HCT116 (cell line): ENCODE results near the gene APBB1IP. TPM values are rescaled to one million over a fixed set of nuclear protein-coding genes. Genes with fewer than 3 reads are reported as not detected.

Experiments used
- ATAC-seq: fragments of 200-7000 bp; cut with Tn5 transposase; 2 replicates; pipeline ENCODE4 v1.9.1; 2020; ENCODE audit warnings: mild to moderate bottlenecking, moderate library complexity
- BruUV-seq: library from RNA; stranded (reverse); fragments of 400-500 nt; replicated peaks from 2 replicates; lab custom pipeline; 2021; lab: Mats Ljungman, UMichigan
- CTCF ChIA-PET: fragments of 300-600 bp; sonication (Branson Sonifier 250); formaldehyde crosslinking; loops from one replicate; lab custom pipeline; 2021; ENCODE audit warnings: antibody characterized with exemption; lab: Charles Lee
- POLR2A ChIA-PET: fragments of 300-600, 350-600 bp; sonication (Branson Sonifier 250); formaldehyde crosslinking; loops from one replicate; lab custom pipeline; 2021; ENCODE audit warnings: antibody characterized with exemption; lab: Charles Lee
- RAD21 ChIA-PET, 2 experiments: fragments of 300-600 bp; sonication (Branson Sonifier 250); formaldehyde crosslinking; loops; one replicate each; lab custom pipeline; 2023; ENCODE audit warnings: low total read pairs in 2 of 2; ENCODE audit not compliant: uncharacterized antibody in 2 of 2, unreplicated experiment in 2 of 2, low non-redundant PET in 1 of 2; lab: Charles Lee
- DNase-seq: peaks from one replicate; pipeline ENCODE4 v3.0.0-alpha.2; 2010; ENCODE audit warnings: low read depth, low spot score
- H2AFZ ChIP-seq: fragments of 200-600 bp; shearing (Covaris generic), sonication (generic); 2 replicates; pipeline ENCODE4 v1.6.1; 2017; ENCODE audit warnings: low read depth, mixed run types, mixed read lengths, antibody characterized with exemption, low read length; ENCODE audit not compliant: poor library complexity, severe bottlenecking
- H3K27ac ChIP-seq: 2 replicates; pipeline ENCODE4 v1.5.1; 2012; ENCODE audit warnings: low read depth, low read length
- H3K27me3 ChIP-seq: fragments of 200-600 bp; sonication (generic); 2 replicates; pipeline ENCODE4 v1.6.1; 2016; ENCODE audit warnings: mixed run types, low read length, mixed read lengths; ENCODE audit not compliant: insufficient read depth
- H3K36me3 ChIP-seq, 2 experiments: fragments of 200-500 bp in 1 of 2; fragments of 200-600 bp in 1 of 2; sonication (Bioruptor generic) in 1 of 2; sonication (generic) in 1 of 2; 2 replicates each; pipeline versions ENCODE4 v1.5.1 to v1.6.1; 2014 to 2016; ENCODE audit warnings: low read length in 2 of 2, inconsistent platforms in 1 of 2, mixed read lengths in 1 of 2, mixed run types in 1 of 2; ENCODE audit not compliant: insufficient read depth in 2 of 2, control insufficient read depth in 1 of 2
- H3K4me1 ChIP-seq, 2 experiments: fragments of 200-600 bp in 1 of 2; sonication (generic) in 1 of 2; 2 replicates each; pipeline versions ENCODE4 v1.5.1 to v1.6.1; 2012 to 2017; ENCODE audit warnings: low read length in 2 of 2, inconsistent platforms in 1 of 2, mild to moderate bottlenecking in 1 of 2, mixed read lengths in 1 of 2, mixed run types in 1 of 2, moderate library complexity in 1 of 2; ENCODE audit not compliant: insufficient read depth in 2 of 2, control insufficient read depth in 1 of 2
- H3K4me2 ChIP-seq: fragments of 200-600 bp; sonication (generic); 2 replicates; pipeline ENCODE4 v1.6.1; 2017; ENCODE audit warnings: mixed run types, low read length, mixed read lengths
- H3K4me3 ChIP-seq, 2 experiments: fragments of 200-600 bp in 1 of 2; sonication (generic) in 1 of 2; replicated peaks in 1 of 2; 2 replicates each; pipeline ENCODE4 v1.5.1; 2011 to 2016; ENCODE audit warnings: low read length in 2 of 2, control low read depth in 1 of 2, low read depth in 1 of 2, mild to moderate bottlenecking in 1 of 2, mixed read lengths in 1 of 2, mixed run types in 1 of 2
- H3K79me2 ChIP-seq: fragments of 200-600 bp; sonication (generic); 2 replicates; pipeline ENCODE4 v1.6.1; 2017; ENCODE audit warnings: mild to moderate bottlenecking, mixed run types, low read length, moderate library complexity, mixed read lengths; ENCODE audit not compliant: insufficient read depth
- H3K9ac ChIP-seq: fragments of 200-600 bp; sonication (generic); 2 replicates; pipeline ENCODE4 v1.6.1; 2016; ENCODE audit warnings: low read length, mixed read lengths
- H3K9me2 ChIP-seq: fragments of 200-600 bp; sonication (generic), shearing (Covaris generic); 2 replicates; pipeline ENCODE4 v1.6.1; 2017; ENCODE audit warnings: mixed run types, mild to moderate bottlenecking, moderate library complexity; ENCODE audit not compliant: insufficient read depth
- H3K9me3 ChIP-seq, 2 experiments: fragments of 200-500 bp in 1 of 2; fragments of 200-600 bp in 1 of 2; sonication (Bioruptor generic) in 1 of 2; sonication (generic) in 1 of 2; 2 replicates each; pipeline ENCODE4 v1.6.1; 2014 to 2017; ENCODE audit warnings: low read length in 2 of 2, mixed read lengths in 2 of 2, inconsistent platforms in 1 of 2, low read depth in 1 of 2, mild to moderate bottlenecking in 1 of 2, mixed run types in 1 of 2, moderate library complexity in 1 of 2; ENCODE audit not compliant: control insufficient read depth in 1 of 2, insufficient read depth in 1 of 2
- H4K20me1 ChIP-seq: fragments of 200-600 bp; sonication (generic), shearing (Covaris generic); 2 replicates; pipeline ENCODE4 v1.6.1; 2017; ENCODE audit warnings: mixed run types, mild to moderate bottlenecking, moderate library complexity; ENCODE audit not compliant: insufficient read depth
- ATF3 ChIP-seq: IDR thresholded peaks from 2 replicates; pipeline ENCODE4 v1.6.1; 2012
- CBX3 ChIP-seq: IDR thresholded peaks from 2 replicates; pipeline ENCODE4 v1.6.1; 2012; ENCODE audit warnings: low read depth
- CEBPB ChIP-seq: IDR thresholded peaks from 2 replicates; pipeline ENCODE4 v1.6.1; 2012; ENCODE audit warnings: low read depth
- EGR1 ChIP-seq: IDR thresholded peaks from 2 replicates; pipeline ENCODE4 v1.6.1; 2012; ENCODE audit warnings: low read depth
- ELF1 ChIP-seq: IDR thresholded peaks from 2 replicates; pipeline ENCODE4 v1.6.1; 2012; ENCODE audit warnings: low read depth, borderline replicate concordance
- FOSL1 ChIP-seq: IDR thresholded peaks from 2 replicates; pipeline ENCODE4 v1.6.1; 2012; ENCODE audit warnings: low read depth
- JUND ChIP-seq: IDR thresholded peaks from 2 replicates; pipeline ENCODE4 v1.6.1; 2012
- MAX ChIP-seq: IDR thresholded peaks from 2 replicates; pipeline ENCODE4 v1.6.1; 2012
- POLR2A ChIP-seq: IDR thresholded peaks from 2 replicates; pipeline ENCODE4 v1.7.0; 2011; ENCODE audit warnings: borderline replicate concordance; ENCODE audit not compliant: insufficient read depth, insufficient read length; ENCODE audit errors: extremely low read depth
- POLR2AphosphoS5 ChIP-seq: IDR thresholded peaks from 2 replicates; pipeline ENCODE4 v1.6.1; 2011; ENCODE audit warnings: mild to moderate bottlenecking, low read depth, low read length, moderate library complexity
- RAD21 ChIP-seq: IDR thresholded peaks from 2 replicates; pipeline ENCODE4 v1.6.1; 2012; ENCODE audit warnings: low read depth, mild to moderate bottlenecking
- SIN3A ChIP-seq: IDR thresholded peaks from 2 replicates; pipeline ENCODE4 v1.6.1; 2012; ENCODE audit warnings: low read depth
- SRF ChIP-seq: IDR thresholded peaks from 2 replicates; pipeline ENCODE4 v1.6.1; 2012; ENCODE audit warnings: low read depth
- TCF7L2 ChIP-seq: IDR thresholded peaks from 2 replicates; pipeline ENCODE4 v1.7.0; 2011; ENCODE audit warnings: borderline replicate concordance, inconsistent platforms; ENCODE audit not compliant: insufficient read depth, insufficient read length; ENCODE audit errors: extremely low read depth
- YY1 ChIP-seq: IDR thresholded peaks from 2 replicates; pipeline ENCODE4 v1.6.1; 2011; ENCODE audit warnings: low read length, low read depth, moderate library complexity, mild to moderate bottlenecking; ENCODE audit not compliant: insufficient replicate concordance; ENCODE audit errors: extremely low read depth
- ZBTB33 ChIP-seq: IDR thresholded peaks from 2 replicates; pipeline ENCODE4 v1.6.1; 2011; ENCODE audit warnings: mild to moderate bottlenecking, low read length, moderate library complexity; ENCODE audit not compliant: insufficient replicate concordance; ENCODE audit errors: extremely low read depth
- ZFX ChIP-seq: fragments of 450-650 bp; IDR thresholded peaks from 2 replicates; pipeline ENCODE4 v1.6.1; 2017
- ZNF274 ChIP-seq: fragments of 200-500 bp; sonication (Bioruptor generic); IDR thresholded peaks from 2 replicates; pipeline ENCODE4 v1.6.1; 2014; ENCODE audit warnings: mild to moderate bottlenecking, low read depth, low read length, inconsistent platforms
- intact Hi-C: fragments of 100-400 bp; cut with micrococcal nuclease; formaldehyde crosslinking; loops from 2 replicates; pipeline ENCODE4 v1.10.0; 2022
- total RNA-seq: library from RNA; stranded (reverse); gene quantifications from one replicate; pipeline ENCODE4 v1.2.1, GENCODE V29; 2021; ENCODE audit not compliant: unreplicated experiment
- TF ChIP-seq, protein P1 (sequence below): IDR thresholded peaks from 2 replicates; pipeline ENCODE4 v1.6.1; 2012; ENCODE audit warnings: low read depth
- TF ChIP-seq, protein P2 (sequence below), 3 experiments: fragments of 200-600 bp in 1 of 3; sonication (generic) in 1 of 3; IDR thresholded peaks in 2 of 3; conservative IDR thresholded peaks in 1 of 3; 2 replicates each; pipeline ENCODE4 v1.5.1; 2012 to 2017; ENCODE audit warnings: low read depth in 2 of 3, low read length in 2 of 3, antibody characterized with exemption in 1 of 3, borderline replicate concordance in 1 of 3, control low read depth in 1 of 3, mild to moderate bottlenecking in 1 of 3, mixed read lengths in 1 of 3, mixed run types in 1 of 3, moderate library complexity in 1 of 3; ENCODE audit not compliant: insufficient read depth in 1 of 3

The APBB1IP gene
- total RNA-seq, 1 experiment from 2014 or later, result 0.27 TPM

DNA sequence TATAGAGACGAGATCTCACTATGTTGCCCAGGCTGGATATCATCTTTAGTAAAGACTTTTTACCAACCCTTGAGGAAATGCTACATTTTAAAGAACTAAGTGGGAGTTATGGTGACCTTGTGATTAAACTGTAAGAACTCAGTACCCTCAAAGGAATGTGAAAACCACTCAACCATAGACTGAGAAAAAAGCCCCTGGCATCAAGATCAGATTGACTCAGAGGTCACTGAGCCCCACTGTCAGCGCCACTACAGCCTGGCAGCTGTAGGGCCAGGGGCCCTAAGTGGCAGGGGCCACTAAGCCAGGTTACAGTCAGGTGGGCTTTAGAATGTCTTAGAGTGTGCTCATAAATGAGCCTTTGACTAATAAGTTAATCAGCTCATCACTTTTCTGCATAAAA, 55.9 kb downstream of the APBB1IP start:
- POLR2A ChIA-PET, result no interaction called here
- Histone ChIP-seq H3K4me2 (no peak overlapping the region), H4K20me1 (no peaks in the 10 kb centered on the region), H3K27ac (no peak overlapping the region), H3K4me3 (no peak overlapping the region)
- TF ChIP-seq CBX3 (no peak), ATF3 (no peak), MAX (no peak), FOSL1 (no peak), RAD21 (no peak), TCF7L2 (no peak), ZNF274 (no peak), EGR1 (no peak), ZBTB33 (no peak), SIN3A (no peak), CEBPB (no peak), POLR2A (no peak), POLR2AphosphoS5 (no peak), JUND (no peak), SRF (no peak), YY1 (no peak), ELF1 (no peak), ZFX (no peak)
- TF ChIP-seq, protein P1, sequence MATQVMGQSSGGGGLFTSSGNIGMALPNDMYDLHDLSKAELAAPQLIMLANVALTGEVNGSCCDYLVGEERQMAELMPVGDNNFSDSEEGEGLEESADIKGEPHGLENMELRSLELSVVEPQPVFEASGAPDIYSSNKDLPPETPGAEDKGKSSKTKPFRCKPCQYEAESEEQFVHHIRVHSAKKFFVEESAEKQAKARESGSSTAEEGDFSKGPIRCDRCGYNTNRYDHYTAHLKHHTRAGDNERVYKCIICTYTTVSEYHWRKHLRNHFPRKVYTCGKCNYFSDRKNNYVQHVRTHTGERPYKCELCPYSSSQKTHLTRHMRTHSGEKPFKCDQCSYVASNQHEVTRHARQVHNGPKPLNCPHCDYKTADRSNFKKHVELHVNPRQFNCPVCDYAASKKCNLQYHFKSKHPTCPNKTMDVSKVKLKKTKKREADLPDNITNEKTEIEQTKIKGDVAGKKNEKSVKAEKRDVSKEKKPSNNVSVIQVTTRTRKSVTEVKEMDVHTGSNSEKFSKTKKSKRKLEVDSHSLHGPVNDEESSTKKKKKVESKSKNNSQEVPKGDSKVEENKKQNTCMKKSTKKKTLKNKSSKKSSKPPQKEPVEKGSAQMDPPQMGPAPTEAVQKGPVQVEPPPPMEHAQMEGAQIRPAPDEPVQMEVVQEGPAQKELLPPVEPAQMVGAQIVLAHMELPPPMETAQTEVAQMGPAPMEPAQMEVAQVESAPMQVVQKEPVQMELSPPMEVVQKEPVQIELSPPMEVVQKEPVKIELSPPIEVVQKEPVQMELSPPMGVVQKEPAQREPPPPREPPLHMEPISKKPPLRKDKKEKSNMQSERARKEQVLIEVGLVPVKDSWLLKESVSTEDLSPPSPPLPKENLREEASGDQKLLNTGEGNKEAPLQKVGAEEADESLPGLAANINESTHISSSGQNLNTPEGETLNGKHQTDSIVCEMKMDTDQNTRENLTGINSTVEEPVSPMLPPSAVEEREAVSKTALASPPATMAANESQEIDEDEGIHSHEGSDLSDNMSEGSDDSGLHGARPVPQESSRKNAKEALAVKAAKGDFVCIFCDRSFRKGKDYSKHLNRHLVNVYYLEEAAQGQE, result no peak
- TF ChIP-seq, protein P2, sequence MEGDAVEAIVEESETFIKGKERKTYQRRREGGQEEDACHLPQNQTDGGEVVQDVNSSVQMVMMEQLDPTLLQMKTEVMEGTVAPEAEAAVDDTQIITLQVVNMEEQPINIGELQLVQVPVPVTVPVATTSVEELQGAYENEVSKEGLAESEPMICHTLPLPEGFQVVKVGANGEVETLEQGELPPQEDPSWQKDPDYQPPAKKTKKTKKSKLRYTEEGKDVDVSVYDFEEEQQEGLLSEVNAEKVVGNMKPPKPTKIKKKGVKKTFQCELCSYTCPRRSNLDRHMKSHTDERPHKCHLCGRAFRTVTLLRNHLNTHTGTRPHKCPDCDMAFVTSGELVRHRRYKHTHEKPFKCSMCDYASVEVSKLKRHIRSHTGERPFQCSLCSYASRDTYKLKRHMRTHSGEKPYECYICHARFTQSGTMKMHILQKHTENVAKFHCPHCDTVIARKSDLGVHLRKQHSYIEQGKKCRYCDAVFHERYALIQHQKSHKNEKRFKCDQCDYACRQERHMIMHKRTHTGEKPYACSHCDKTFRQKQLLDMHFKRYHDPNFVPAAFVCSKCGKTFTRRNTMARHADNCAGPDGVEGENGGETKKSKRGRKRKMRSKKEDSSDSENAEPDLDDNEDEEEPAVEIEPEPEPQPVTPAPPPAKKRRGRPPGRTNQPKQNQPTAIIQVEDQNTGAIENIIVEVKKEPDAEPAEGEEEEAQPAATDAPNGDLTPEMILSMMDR (IDR thresholded peaks at IDR 0.05 in 2 of 3, conservative IDR thresholded peaks at IDR 0.05 in 1 of 3; ENCODE audit: borderline replicate concordance in 1 of 3, insufficient read depth in 1 of 3, low read depth in 2 of 3, low read length in 2 of 3), result no peak
- TF ChIP-seq, all 23 proteins: peak for 0
- intact Hi-C loops, result no loop called here
- Histone ChIP-seq H3K9me2 (no peaks in the 10 kb centered on the region), H3K4me1 (no peaks in the 10 kb centered on the region), H3K27me3 (no peaks in the 10 kb centered on the region), H3K9ac (no peak overlapping the region), H3K36me3 (no peaks in the 10 kb centered on the region), H2AFZ (no peak overlapping the region), H3K79me2 (no peaks in the 10 kb centered on the region), H3K9me3 (no peaks in the 10 kb centered on the region)
- RAD21 ChIA-PET, result no interaction called here
- DNase-seq (no peak), ATAC-seq (no peak)
- BruUV-seq, result no TSS peak
- CTCF ChIA-PET, result interaction anchor here (1.5 kb wide), 1 partner anchor 10 kb away, joined by 5 read pairs; no protein-coding TSS in a partner anchor
